ENCODE data around the gene RASGRF2.

DNA sequence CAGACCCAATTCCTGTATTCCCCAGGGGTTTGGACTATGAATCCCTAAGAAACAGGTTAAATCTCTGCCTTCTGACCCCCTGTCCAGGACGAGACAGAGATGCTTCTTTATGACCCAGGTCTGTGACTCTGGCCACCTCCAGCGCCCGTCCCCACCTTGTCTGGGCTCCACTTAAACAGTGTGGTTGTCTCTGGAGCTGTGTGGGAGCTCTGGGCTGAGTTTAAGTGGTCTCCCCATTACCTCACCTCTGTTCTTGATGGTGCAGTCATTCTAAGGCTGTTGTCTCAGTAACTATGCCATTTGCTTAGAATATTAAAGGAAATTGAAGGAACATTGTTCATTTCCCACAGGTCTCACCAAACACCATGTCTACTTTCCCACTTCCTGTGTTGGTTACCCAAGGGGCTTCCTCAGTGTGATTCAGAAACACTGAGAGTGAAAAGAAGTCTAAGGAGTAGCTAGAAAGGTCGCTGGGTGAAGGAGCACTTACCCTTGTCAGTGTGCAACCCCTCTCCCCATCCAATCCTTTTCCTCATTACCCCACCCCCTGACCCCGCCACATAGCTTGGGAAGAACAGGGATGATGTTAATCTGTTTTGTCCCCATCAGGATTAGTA, 145.2 kb downstream of the RASGRF2 start:
- TF ChIP-seq CTCF (IDR thresholded peaks at IDR 0.05 in 8 of 11, conservative IDR thresholded peaks at IDR 0.05 in 3 of 11), result no peak
- TF ChIP-seq POLR2A (IDR thresholded peaks at IDR 0.05), result no peak

Measured in spleen (tissue), 7 donors.